GM20431 (cell line): Measurements from ENCODE around the gene KSR1.

Experiments used
- in situ Hi-C: fragments of 300-500 bp; cut with MseI, MboI; formaldehyde crosslinking; loops from one replicate; pipeline ENCODE4 v1.15.0; 2020; ENCODE audit warnings: low sequenced_read_pairs; ENCODE audit not compliant: unreplicated experiment

The KSR1 gene

DNA sequence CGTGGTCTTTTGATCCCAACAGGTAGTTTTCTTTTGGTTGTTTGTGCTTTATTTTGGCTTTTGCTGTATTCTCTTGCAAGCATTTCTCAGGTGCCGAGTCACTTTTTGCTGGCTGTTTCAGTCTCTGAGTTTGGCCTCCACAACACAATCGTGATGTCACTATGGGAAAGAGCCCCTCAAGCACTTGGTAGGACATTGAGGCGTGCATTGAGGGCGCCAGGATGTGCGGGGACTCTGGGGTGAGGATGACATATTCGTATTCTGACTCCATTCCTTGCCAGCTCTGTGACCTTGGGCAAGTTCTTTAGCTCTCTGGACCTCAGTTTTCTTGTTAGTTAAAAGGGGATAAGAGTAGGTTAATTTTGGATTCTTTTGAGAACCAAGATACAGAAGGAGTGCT lies 13.0 kb downstream of the KSR1 start:
- in situ Hi-C loops: no loop called here

DNA sequence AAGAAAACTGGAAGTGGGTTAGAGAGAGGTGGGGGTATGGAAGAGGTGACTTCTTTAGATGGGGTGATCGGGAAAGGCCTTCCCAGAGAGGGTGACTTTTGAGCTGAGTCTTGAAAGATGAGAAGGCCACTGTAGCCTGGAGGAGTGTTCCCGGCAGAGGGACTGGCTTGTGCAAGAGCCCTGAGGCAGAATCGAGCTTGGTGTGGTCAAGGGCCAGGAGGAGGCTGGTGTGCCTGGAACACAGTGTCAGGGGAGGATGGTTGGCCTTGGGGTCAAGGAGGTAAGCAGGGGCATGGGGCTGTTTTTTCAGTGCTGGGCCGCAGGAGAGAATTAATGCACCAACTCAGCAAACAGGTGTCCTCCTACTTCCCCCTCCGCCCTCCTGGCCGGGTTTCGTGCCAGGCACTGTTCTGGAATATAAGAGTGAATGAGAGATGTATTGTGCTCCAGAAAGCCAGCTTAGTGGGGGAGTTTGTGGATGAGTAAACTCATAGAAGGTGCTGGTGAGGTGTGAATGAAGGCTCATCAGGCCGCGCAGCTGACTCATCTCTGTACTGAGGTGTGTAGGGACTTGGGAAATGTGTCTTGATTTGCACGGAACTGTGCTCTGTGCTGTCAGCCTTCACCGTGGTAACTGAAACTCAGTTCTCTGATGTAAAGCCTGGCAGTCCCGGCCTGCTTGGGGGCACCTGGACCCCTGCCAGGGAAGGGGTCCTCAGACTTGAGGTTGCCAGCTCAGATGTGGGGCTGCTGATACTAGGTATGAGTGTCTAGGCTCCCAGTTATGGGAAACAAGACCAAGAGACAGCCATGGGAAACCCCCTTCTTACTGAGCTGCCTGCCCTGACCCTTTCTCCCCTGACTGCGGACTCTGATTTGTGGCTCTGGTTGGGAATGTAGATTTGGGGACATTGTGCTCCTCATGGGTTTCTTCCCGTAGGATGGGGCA lies 15.3 kb downstream of the KSR1 start:
- in situ Hi-C loops: no loop called here

DNA sequence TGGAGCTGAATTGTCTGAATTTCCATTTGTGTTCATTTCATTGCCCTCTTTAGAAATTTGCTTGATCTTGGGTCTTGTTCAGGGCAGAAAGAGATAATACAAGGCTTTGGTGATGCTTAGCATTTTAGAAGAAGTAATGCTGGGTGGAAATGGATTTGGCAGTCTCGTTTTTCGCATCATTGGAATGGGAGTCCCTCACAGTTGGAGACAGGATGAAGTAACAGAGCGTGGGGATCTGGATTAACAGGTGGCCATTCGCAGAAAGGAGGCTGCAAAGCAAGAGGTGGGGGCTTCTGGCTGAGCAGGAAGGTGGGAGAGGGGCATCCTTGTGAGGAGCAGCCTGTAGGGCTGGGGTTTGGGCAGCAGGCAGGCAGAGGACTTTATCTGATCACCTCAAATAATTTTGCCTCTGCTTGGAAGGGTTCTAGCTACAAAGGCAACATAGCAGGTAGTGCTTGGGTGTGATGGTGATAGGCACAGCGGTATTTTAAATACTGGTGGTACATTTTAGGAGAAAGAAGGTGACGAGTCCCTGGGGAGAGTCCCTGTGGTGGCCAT lies 17.0 kb downstream of the KSR1 start:
- in situ Hi-C loops: no loop called here

DNA sequence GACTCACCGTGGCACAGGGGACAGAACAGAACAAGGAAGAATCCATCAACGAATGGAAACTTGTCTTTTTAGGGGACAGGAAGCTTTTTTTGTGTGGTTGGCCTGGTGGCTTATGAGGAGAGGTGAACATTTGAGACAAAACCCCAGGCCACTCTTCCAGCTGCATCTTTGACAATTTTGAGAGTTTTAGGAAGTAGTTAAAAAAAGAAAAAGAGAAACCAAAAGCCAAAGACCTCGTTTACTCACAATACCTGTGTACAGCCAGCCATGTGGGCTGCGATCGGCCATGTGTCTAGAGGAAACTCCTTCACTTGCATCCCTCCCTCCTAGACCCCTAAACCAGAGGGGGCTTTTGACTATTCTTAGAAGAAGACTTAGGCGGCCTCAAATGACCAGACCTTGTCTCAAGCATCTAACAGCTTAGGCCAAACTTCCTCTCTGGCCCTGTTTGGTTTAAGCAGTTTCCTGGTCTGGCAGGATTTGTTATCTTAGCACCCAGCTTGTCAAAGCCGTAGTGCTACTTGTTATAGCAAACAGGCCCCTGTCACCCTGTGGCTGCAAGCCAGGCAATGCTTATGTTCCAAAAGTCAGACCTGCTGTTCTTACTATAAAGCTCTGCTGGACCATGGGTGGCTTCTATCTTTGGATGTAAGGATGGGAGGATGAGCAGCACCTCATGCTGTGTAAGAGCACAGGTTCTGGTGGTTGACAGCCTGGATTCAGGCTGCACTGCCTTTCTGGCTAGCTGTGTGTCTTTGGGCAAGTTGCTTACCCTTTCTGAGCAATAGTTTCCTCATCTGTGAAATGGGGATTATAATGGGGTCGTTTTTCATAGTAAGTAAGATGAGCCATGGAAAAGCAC lies 17.7 kb downstream of the KSR1 start:
- in situ Hi-C loops: no loop called here

DNA sequence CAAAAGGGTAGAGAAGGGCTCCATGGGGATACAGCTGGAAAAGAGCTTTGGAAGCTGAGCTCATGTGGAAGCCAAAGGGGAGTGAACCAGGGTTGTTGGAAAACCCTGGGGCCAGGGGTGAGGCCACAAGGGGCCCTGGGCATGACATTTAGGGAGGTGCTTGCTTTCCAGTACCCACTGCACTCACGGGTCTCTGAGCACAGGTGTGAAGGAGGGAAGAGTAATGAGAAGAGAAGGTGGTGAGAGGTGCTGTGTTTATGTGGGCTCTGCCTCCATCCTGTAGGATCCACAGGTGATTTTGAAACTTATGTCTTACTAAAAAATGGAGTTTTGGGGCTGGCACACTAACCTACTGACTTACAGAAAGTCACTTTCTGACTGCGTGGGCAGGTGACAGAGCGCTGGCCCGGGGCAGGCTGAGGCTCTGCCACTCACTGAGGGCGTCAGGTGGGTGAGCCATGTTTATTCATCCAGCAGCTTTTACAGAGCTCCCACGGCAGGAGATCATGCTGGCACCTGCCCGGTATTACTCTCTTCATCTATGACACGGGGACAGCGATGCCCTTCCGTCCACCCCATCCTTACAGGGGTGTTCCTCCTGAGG lies 18.9 kb downstream of the KSR1 start:
- in situ Hi-C loops: loop anchor here (25.0 kb wide), 1 partner anchor 263 kb away; no protein-coding TSS in a partner anchor

DNA sequence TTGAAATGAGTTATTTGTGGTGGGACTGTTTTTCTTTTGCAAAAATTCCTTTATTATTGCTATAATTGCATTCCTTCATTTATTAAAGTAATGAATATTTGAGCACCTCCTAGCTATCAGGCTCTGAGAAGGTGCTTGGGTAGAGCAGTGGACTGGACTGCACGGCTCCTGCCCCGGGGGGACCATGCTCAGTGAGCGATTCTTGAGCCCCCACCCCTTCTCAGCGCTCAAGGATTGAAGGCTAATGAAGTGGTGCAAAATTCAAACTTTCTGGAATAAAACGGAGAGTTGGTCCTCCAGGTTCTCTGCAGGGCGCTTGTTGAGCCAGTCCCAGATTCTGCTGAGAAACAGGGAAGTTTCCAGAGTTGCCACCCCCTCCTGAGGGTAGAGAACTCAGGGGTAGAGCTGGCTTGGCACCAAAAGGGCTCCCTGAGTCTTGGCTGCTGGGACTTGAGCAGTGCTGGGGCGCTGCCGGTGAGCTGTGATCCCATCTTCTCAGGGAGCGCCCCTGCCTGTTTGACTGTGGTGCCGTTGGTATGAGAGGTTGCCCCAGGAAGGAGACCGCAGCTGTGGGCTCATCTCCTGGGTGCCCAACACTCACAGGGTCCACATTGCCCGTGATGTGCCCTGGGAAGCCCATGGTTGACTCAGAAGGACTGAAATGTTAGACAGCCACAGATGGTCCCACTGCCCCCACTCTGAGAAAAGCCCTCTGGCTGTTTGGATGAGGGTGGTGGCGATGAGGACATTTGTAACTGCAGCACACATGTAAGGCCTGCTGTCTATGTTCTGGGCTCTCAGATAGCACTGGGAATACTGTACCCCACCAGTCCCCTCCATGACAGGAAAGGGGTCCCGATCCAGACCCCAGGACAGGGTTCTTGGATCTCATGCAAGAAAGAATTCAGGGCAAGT lies 20.0 kb downstream of the KSR1 start:
- in situ Hi-C loops: loop anchor here (25.0 kb wide), 1 partner anchor 264 kb away; no protein-coding TSS in a partner anchor

DNA sequence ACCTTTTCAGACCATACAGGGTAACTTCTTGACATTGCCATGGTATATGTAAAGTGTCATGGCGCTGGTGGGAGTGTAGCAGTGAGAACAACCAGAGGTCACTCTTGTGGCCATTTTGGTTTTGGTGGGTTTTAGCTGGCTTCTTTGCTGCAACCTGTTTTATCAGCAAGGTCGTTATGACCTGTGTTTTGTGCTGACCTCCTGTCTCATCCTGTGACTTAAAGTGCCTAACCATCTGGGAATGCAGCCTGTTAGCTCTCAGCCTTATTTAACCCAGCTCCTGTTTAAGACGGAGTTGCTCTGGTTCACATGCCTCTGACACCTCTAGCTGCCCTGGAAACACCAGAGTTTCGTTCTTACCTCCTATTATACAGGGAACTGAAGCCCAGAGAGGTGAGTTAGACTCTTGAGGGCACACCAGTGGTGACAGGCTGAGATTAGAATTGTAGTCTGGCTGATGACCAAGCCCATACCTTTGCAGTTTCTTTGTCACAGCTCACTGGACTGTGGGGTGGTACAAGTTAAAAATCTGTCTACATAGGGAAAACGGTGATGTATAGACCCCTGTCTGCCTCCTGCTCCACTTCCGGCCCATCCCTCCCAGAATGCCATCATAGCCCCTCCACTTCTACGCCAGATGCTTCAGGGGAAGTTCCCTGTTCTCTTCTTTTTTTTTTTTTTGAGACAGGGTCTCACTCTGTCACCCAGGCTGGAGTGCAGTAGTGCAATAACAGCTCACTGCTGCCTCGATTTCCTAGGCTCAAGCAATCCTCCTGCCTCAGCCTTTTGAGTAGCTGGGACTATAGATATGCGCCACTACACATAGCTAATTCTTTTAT lies 21.0 kb downstream of the KSR1 start:
- in situ Hi-C loops: loop anchor here (25.0 kb wide), 1 partner anchor 265 kb away; no protein-coding TSS in a partner anchor

DNA sequence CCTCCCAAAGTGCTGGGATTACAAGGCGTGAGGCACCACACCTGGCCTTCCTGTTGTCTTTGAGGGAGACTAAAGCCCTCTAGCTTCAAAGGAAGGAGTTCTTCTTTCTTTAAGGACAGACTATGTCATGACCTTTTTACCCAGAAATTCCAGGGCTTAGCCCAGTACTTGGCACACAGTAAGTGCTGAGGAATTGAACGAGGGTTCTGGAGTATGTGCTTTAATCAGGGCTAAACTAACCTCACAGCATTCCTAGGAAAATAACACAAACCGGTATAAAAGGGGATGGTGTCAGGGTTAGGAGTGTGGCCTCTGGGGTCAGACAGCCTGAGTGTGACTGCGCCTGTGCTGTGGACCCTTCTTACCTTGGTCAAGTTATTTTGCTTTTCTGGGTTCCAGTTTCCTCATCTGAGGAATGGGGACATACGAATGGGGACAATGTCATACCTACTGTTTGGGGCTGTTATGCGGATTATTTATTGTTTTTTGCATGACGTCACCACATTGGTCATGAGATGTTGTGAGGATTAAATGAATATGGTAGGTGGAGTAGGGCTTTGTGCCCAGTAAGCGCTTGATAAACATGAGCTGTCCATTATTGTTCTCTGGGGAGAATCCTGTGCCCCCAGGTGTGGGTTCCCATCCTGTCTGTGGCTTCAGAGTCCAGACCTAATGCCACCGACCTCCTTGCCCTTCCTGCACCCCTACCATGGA lies 21.9 kb downstream of the KSR1 start:
- in situ Hi-C loops: loop anchor here (25.0 kb wide), 1 partner anchor 266 kb away; no protein-coding TSS in a partner anchor

DNA sequence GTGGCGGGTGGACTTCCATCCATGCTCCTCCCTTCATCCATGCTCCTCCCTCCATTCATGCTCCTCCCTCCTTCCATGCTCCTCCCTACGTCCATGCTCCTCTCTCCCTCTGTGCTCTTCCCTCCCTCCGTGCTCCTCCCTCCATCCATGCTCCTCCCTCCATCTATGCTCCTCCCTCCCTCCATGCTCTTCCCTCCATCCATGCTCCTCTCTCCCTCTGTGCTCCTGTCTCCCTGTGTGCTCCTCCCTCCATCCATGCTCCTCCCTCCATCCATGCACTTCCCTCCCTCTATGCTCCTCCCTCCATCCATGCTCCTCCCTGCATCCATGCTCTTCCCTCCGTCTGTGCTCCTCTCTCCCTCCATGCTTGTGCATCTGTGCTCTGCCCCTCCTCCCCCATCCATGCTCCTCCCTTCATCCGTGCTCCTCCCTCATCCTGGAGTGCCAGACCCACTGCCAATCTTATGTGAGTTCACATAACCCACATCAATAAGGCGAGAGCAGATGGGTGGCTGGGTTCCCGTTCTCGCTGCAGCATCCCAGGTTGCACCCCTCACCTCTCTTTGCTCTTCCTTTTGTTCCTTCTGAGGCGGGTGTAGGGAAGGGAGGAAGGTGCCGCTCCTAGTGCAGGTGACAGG lies 22.8 kb downstream of the KSR1 start:
- in situ Hi-C loops: loop anchor here (25.0 kb wide), 1 partner anchor 267 kb away; no protein-coding TSS in a partner anchor

DNA sequence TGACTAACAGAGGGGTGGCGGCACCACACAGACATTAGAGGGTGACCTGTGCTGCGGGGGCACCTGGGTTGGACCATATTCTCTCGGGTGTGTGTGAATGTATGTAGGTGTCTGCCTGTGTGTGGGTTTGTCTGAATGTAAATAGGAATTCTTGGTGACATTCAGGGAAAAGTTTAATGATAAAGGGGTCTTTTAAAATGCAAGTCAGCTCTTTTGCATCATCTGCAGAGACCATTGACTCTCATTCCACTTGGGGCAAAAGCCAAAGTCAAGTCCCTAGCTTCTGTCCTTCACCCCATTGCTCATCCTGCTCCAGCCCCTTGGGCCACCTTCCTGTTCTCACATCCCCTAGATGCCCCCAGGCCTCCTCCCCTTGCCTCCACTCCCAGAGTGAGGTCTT lies 23.6 kb downstream of the KSR1 start:
- in situ Hi-C loops: loop anchor here (25.0 kb wide), 1 partner anchor 268 kb away; no protein-coding TSS in a partner anchor

DNA sequence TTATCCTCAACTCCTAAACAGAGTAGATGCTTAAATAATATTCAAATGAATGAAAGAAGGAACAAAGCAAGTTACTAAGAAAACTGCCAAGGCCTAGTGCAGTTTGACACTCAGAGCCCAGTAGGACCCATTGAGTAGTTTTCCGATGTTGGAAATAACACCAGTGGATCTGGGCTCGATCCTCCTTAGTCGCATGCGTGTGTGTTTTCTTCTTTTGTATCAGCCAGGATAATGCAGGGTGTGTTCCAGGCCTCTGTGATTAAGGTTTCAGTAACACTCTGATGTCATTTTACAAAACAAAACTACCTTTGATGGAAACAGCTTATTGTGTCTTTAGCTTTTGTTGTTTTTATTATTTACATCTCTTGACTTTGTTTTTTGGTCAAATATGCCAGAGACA lies 24.5 kb downstream of the KSR1 start:
- in situ Hi-C loops: loop anchor here (25.0 kb wide), 1 partner anchor 268 kb away; no protein-coding TSS in a partner anchor

DNA sequence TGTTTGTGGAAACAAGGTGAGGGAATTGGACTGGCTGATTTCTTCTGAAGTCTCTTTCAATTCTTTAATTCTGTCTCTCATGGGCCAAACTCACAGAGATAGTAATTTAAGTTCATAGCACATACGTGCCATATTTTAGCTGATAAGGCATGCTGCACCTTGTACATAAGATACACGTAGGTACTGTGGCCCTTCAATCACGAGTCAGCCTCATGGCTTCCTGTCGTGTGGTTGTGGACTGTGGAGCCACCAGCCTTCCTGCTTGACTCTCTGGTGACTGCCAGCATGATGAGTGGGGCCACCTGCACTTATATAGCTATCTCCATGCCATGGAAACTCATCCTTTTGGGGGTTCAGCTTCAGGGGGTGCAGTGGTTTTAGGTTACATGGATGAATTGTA lies 25.1 kb downstream of the KSR1 start:
- in situ Hi-C loops: loop anchor here (25.0 kb wide), 1 partner anchor 269 kb away; no protein-coding TSS in a partner anchor

DNA sequence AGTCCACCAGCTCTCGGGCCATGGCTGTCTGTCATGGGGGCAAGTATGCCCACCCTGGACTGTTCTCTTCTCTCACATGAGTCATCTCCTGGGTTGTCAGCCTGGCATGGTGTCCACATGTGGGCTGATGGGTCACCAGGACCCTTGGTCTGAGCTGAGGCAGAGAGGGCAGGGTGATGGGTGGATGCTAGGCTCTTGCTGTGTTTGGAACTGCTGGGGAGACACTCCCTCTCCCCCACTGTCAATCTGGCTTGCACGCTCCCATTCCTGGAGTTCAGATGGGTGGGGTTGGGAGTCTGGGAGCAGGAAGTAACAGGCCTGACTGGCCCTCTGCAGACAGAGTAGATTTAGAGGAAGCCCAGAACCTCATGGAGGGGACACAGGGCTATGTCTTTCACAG lies 28.9 kb downstream of the KSR1 start:
- in situ Hi-C loops: loop anchor here (25.0 kb wide), 1 partner anchor 273 kb away; no protein-coding TSS in a partner anchor

DNA sequence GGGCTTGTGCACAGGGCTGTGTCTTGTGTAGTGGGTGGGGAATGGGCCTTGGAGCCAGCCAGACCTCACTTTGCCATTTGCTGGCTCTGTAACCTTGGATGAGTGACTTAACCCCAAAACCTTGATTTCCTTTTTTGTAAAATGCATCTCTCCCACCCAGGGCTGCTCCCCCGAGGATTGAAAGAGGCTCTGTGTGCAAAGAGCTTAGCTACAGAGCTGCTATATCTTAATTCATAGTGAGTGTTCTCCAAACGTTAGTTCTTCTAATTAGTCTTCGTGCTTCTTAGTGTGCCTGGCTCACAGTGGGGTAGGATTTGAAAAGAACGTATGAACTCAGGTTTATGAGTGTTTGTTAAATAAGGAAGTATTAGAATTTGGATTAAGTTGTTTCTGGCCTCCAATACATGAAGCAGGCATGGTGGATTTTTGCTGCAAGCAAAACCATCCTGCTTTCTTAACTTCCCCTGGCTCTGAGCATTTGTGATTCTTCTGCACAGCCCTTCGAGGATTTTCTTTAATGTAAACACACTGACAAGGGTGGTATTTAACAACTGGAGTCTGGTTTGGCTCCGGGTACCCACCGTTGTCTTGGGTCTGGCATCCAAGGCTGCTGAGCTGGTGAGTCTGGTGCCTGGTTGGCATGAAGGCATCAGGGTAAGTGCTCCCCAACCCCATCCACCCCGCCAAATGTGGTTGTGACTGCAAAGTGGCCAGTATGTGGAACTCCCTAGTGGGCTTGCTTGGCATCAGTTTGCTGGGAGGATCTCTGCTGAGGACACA lies 29.7 kb downstream of the KSR1 start:
- in situ Hi-C loops: loop anchor here (25.0 kb wide), 1 partner anchor 274 kb away; no protein-coding TSS in a partner anchor

DNA sequence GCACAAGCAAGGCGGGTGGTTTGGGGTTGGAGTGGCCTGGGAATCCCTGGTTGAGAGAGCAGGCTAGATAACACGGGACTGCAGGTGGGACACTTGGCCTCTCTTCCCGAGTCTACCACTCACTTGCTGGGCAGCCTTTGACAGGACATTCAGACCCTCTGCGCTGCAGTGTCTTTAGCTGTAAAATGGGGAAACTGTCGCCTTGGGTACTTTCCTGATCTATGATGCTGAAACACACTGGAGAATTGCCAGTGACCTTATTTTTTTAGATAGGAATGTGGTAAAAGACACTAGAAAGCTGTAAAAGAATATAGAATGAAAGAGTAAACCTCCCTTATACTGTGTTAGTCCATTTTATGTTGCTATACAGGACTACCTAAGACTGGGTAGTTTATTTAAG lies 30.5 kb downstream of the KSR1 start:
- in situ Hi-C loops: loop anchor here (25.0 kb wide), 1 partner anchor 274 kb away; no protein-coding TSS in a partner anchor

DNA sequence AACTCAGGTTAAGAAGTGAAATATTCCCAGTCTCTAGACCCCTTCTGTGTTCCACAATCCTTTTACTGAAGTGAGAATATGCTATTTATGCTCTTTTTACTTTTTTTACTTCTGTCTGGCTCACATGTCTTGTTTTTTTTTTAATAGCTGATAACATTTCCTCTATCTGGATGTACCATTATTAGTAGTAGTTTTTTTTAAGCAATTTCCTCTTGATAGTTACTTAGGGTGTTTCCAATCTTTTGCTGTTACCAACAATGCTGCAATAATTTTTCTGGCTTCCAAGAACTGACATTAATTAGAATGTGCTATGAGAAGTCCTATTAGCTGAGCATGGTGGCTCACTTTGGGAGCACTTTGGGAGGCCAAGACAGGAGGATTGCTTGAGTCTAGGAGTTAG lies 32.0 kb downstream of the KSR1 start:
- in situ Hi-C loops: loop anchor here (25.0 kb wide), 1 partner anchor 276 kb away; no protein-coding TSS in a partner anchor
